Activated T-cell treated with anti-CD3 and anti-CD28 coated beads, Interleukin-2, amount 50 U/mL, for 1 hour (primary cell): ENCODE results near the gene ANXA1.

ENCODE experiments used
- DNase-seq: peaks from one replicate; pipeline ENCODE4 v3.0.0-alpha.2; 2020

ANXA1 gene

GRCh38 chr9:73151653-73152542 lies at the start of gene ANXA1:
ANXA1 (plus strand) TSS chr9:73151865; CDS start chr9:73158536, 6,671 bp downstream.
- no peak for DNase-seq

GRCh38 chr9:73104342-73104741 lies 47.3 kb upstream of the ANXA1 start:
- DNase-seq, result no peak

- DNase-seq, result no peak
Observed at GRCh38 chr9:73104921-73105320, 46.7 kb upstream of the ANXA1 start.

- peak; percentile 47 for DNase-seq
Observed at GRCh38 chr9:73107489-73108069, 44.1 kb upstream of the ANXA1 start.

- DNase-seq, result no peak
Observed at GRCh38 chr9:73114058-73114457, 37.6 kb upstream of the ANXA1 start.

GRCh38 chr9:73114958-73115357 lies 36.7 kb upstream of the ANXA1 start:
- no peak for DNase-seq

GRCh38 chr9:73116031-73116430 lies 35.6 kb upstream of the ANXA1 start:
- no peak for DNase-seq

GRCh38 chr9:73116880-73117279 lies 34.8 kb upstream of the ANXA1 start:
- DNase-seq, result no peak

- DNase-seq, result no peak
Observed at GRCh38 chr9:73118286-73118685, 33.4 kb upstream of the ANXA1 start.

- DNase-seq, result no peak
Observed at GRCh38 chr9:73118898-73119554, 32.6 kb upstream of the ANXA1 start.

GRCh38 chr9:73121375-73121935 lies 30.2 kb upstream of the ANXA1 start:
- no peak for DNase-seq

GRCh38 chr9:73125651-73126050 lies 26.0 kb upstream of the ANXA1 start:
- DNase-seq, result no peak

GRCh38 chr9:73129941-73130685 lies 21.6 kb upstream of the ANXA1 start:
- DNase-seq, result no peak

GRCh38 chr9:73131461-73131860 lies 20.2 kb upstream of the ANXA1 start:
- DNase-seq, result no peak

GRCh38 chr9:73132034-73132776 lies 19.5 kb upstream of the ANXA1 start:
- DNase-seq, result peak; percentile 70

- no peak for DNase-seq
Observed at GRCh38 chr9:73133022-73133651, 18.5 kb upstream of the ANXA1 start.

GRCh38 chr9:73133921-73134407 lies 17.7 kb upstream of the ANXA1 start:
- DNase-seq, result no peak

GRCh38 chr9:73135394-73135793 lies 16.3 kb upstream of the ANXA1 start:
- DNase-seq, result no peak

GRCh38 chr9:73137286-73137899 lies 14.3 kb upstream of the ANXA1 start:
- DNase-seq, result no peak

- DNase-seq, result no peak
Observed at GRCh38 chr9:73137914-73138313, 13.8 kb upstream of the ANXA1 start.

GRCh38 chr9:73138516-73138915 lies 13.1 kb upstream of the ANXA1 start:
- DNase-seq, result no peak
